Endodermal cell (in vitro differentiated cells): ENCODE measurements around the gene AHSG. TPM values are rescaled to one million over a fixed set of nuclear protein-coding genes. Genes with fewer than 3 reads are reported as not detected.
A peak's percentile ranks its signal among the peaks of the same experiment; 100 is the strongest.

Source experiments
- DNase-seq: peaks from one replicate; pipeline ENCODE4 v3.0.0-alpha.2; 2017
- H3K27ac ChIP-seq: 2 replicates; pipeline ENCODE4 v1.5.1; 2013; ENCODE audit warnings: mild to moderate bottlenecking, low read depth, low read length, moderate library complexity
- H3K27me3 ChIP-seq: 2 replicates; pipeline ENCODE4 v1.6.1; 2013; ENCODE audit warnings: mild to moderate bottlenecking, low read length, moderate library complexity; ENCODE audit not compliant: insufficient read depth, control insufficient read depth, poor library complexity, severe bottlenecking
- H3K36me3 ChIP-seq: 2 replicates; pipeline ENCODE4 v1.7.0; 2013; ENCODE audit warnings: mild to moderate bottlenecking, low read length, moderate library complexity; ENCODE audit not compliant: control insufficient read depth, insufficient read depth
- H3K4me1 ChIP-seq: one replicate; pipeline ENCODE4 v1.7.0; 2013; ENCODE audit warnings: low read length; ENCODE audit not compliant: control insufficient read depth, insufficient read depth
- H3K4me3 ChIP-seq: 2 replicates; pipeline ENCODE4 v1.5.1; 2013; ENCODE audit warnings: mild to moderate bottlenecking, low read length, moderate library complexity
- H3K9ac ChIP-seq: 2 replicates; pipeline ENCODE4 v1.6.1; 2013; ENCODE audit warnings: mild to moderate bottlenecking, low read length, moderate library complexity; ENCODE audit not compliant: poor library complexity, severe bottlenecking; ENCODE audit errors: extremely low read depth
- H3K9me3 ChIP-seq: 2 replicates; pipeline ENCODE4 v1.6.1; 2013; ENCODE audit warnings: mild to moderate bottlenecking, low read length, moderate library complexity; ENCODE audit not compliant: control insufficient read depth
- H3K27ac Mint-ChIP-seq: 2 replicates; pipeline ENCODE4 v1.8.0; 2020; ENCODE audit warnings: mixed read lengths
- H3K27me3 Mint-ChIP-seq: 2 replicates; pipeline ENCODE4 v1.8.0; 2021; ENCODE audit warnings: mild to moderate bottlenecking, mixed read lengths; ENCODE audit not compliant: insufficient read depth
- H3K36me3 Mint-ChIP-seq: 2 replicates; pipeline ENCODE4 v1.8.0; 2020; ENCODE audit warnings: low read depth, mixed read lengths
- H3K4me1 Mint-ChIP-seq: 2 replicates; pipeline ENCODE4 v1.8.0; 2020; ENCODE audit warnings: mixed read lengths
- H3K4me3 Mint-ChIP-seq: 2 replicates; pipeline ENCODE4 v1.8.0; 2020; ENCODE audit warnings: mild to moderate bottlenecking, moderate library complexity, mixed read lengths
- H3K9me3 Mint-ChIP-seq: 2 replicates; pipeline ENCODE4 v1.8.0; 2020; ENCODE audit warnings: mild to moderate bottlenecking, mixed read lengths
- WGBS, 2 experiments: methylation state at CpG; one replicate each; pipeline versions ENCODE4 v1.1.5 to v1.1.7; 2013; ENCODE audit warnings: missing lambda C conversion rate in 2 of 2, mixed read lengths in 1 of 2; ENCODE audit not compliant: insufficient coverage in 1 of 2, insufficient read length in 1 of 2; 5-methylcytosine and 5-hydroxymethylcytosine counted together
- total RNA-seq, 2 donors: library from RNA; stranded (reverse); fragmentation: NEBNext Ultra II Directional in 1 of 2; extraction: Animal tissue kit (Norgen Biotek cat#: 25700) in 1 of 2; gene quantifications; 2 replicates in 1 of 2; 3 replicates in 1 of 2; pipeline ENCODE4 v1.2.1, GENCODE V29; 2021
- TF ChIP-seq, protein P1 (sequence below): fragments of 200-600 bp; sonication (generic); conservative IDR thresholded peaks from 2 replicates; pipeline ENCODE4 v1.5.0; 2021; ENCODE audit warnings: antibody characterized with exemption, mild to moderate bottlenecking

AHSG gene
- total RNA-seq, 2 donors from 2014 or later, result not detected

DNA sequence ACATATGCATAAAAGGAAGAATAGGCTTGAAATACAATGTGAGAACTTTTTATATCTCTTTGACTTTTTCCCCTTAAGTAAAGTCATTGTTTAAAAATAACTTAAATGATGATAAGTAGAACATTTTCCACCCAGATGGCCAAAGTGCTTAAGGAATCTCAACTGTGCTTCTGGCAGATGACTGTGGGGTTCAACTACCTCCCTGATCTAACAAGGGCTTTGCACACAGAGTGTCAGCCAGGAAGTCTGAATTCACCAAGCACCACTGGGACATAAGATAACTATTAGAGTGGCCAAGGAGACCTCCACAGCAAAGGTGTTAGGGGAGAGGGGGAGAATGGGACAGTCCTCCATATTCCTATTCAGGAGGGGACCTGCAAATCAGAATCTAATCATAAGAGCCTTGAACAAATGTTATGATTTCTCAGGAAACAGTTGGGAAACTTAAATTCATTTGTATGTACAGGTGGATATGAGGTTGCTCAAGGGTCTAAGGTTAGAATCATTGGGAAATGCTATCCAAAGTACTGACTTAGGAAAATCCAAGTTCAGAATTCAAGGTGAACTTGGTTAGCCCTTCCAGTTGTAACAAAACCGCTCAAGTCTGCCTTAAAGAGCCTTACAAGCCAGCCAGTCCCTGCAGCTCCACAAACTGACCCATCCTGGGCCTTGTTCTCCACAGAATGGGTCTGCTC, 27.1 kb downstream of the AHSG start, which contains the start of gene FETUB:
FETUB (plus strand) TSS at position 622 of the 695 bp plus-strand sequence; CDS start at position 684, 62 bp downstream.
- H3K27ac ChIP-seq, result no peak within 1 kb of the TSS
- no peak within 1 kb of the TSS for H3K27ac Mint-ChIP-seq

DNA sequence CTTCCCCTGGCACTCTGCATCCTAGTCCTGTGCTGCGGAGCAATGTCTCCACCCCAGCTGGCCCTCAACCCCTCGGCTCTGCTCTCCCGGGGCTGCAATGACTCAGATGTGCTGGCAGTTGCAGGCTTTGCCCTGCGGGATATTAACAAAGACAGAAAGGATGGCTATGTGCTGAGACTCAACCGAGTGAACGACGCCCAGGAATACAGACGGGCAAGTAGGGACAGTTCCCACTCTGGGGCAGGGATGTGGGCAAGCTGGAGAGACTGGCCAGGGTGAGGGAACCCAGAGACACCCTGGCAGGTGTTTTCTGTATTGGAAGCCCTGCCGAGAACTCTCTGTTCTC, 27.6 kb downstream of the AHSG start:
- H3K4me1 Mint-ChIP-seq, result peaks cover 20% of the 10 kb centered on the region
- H3K9me3 Mint-ChIP-seq, result peaks cover 3% of the 10 kb centered on the region
- Histone ChIP-seq H3K27me3 (no peaks in the 10 kb centered on the region), H3K9ac (no peak overlapping the region), H3K36me3 (no peaks in the 10 kb centered on the region), H3K4me3 (no peak overlapping the region), H3K27ac (no peak overlapping the region), H3K9me3 (no peaks in the 10 kb centered on the region), H3K4me1 (no peaks in the 10 kb centered on the region)
- WGBS, 2 experiments, result 42 to 55% methylated on average over 7 to 9 of the region's 9 CpGs
- H3K36me3 Mint-ChIP-seq, result no peaks in the 10 kb centered on the region
- H3K27ac Mint-ChIP-seq, result no peak overlapping the region
- H3K27me3 Mint-ChIP-seq, result peaks cover 28% of the 10 kb centered on the region
- peak; percentile 77 for DNase-seq
- H3K4me3 Mint-ChIP-seq, result no peak overlapping the region
- TF ChIP-seq, protein P1, sequence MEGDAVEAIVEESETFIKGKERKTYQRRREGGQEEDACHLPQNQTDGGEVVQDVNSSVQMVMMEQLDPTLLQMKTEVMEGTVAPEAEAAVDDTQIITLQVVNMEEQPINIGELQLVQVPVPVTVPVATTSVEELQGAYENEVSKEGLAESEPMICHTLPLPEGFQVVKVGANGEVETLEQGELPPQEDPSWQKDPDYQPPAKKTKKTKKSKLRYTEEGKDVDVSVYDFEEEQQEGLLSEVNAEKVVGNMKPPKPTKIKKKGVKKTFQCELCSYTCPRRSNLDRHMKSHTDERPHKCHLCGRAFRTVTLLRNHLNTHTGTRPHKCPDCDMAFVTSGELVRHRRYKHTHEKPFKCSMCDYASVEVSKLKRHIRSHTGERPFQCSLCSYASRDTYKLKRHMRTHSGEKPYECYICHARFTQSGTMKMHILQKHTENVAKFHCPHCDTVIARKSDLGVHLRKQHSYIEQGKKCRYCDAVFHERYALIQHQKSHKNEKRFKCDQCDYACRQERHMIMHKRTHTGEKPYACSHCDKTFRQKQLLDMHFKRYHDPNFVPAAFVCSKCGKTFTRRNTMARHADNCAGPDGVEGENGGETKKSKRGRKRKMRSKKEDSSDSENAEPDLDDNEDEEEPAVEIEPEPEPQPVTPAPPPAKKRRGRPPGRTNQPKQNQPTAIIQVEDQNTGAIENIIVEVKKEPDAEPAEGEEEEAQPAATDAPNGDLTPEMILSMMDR, result no peak

More for the DNA sequence above, 27.1 kb downstream of the AHSG start, which contains the start of gene FETUB:
- Histone ChIP-seq H3K9me3 (no peaks in the 10 kb centered on the region), H3K4me3 (no peak within 1 kb of the TSS), H3K27me3 (no peaks in the 10 kb centered on the region), H3K36me3 (no peaks in the 10 kb centered on the region), H3K4me1 (no peaks in the 10 kb centered on the region), H3K9ac (no peak within 1 kb of the TSS)
- Mint-ChIP-seq H3K9me3 (peaks cover 3% of the 10 kb centered on the region), H3K27me3 (peaks cover 28% of the 10 kb centered on the region), H3K4me3 (no peak within 1 kb of the TSS), H3K4me1 (peaks cover 20% of the 10 kb centered on the region), H3K36me3 (no peaks in the 10 kb centered on the region)
- 83 to 100% methylated on average over 1 of the region's 1 CpG for WGBS, 2 experiments
- TF ChIP-seq, protein P1, result no peak
- DNase-seq, result no peak

DNA sequence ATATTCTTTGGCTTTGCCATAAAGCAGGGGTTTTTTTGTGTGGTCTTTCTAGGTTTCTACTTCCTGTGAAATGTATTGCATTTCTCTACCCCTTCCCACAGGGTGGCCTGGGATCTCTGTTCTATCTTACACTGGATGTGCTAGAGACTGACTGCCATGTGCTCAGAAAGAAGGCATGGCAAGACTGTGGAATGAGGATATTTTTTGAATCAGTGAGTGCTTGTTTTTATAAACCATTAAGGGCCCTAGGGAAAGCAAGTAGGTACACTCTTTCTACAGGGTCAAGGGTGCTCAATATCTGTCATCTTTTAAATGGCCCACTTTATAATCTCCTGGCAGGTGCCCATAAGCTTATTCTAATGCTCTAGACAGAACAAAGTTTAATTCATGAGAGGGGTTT, 28.1 kb downstream of the AHSG start:
- Mint-ChIP-seq H3K4me3 (no peak overlapping the region), H3K27ac (no peak overlapping the region)

More for the DNA sequence above, 28.1 kb downstream of the AHSG start:
- Histone ChIP-seq H3K9me3 (no peaks in the 10 kb centered on the region), H3K36me3 (no peaks in the 10 kb centered on the region), H3K27me3 (no peaks in the 10 kb centered on the region), H3K27ac (no peak overlapping the region), H3K4me3 (no peak overlapping the region), H3K4me1 (no peaks in the 10 kb centered on the region), H3K9ac (no peak overlapping the region)
- Mint-ChIP-seq H3K36me3 (no peaks in the 10 kb centered on the region), H3K9me3 (peaks cover 3% of the 10 kb centered on the region), H3K4me1 (peaks cover 20% of the 10 kb centered on the region), H3K27me3 (peaks cover 28% of the 10 kb centered on the region)
- TF ChIP-seq, protein P1, result no peak
- no peak for DNase-seq
